ENCODE data around the gene POLR2C. TPM values are rescaled to one million over a fixed set of nuclear protein-coding genes. Genes with fewer than 3 reads are reported as not detected.

The POLR2C gene
- total and polyA plus RNA-seq, 2 of the 13 experiments (the other 11 are each of a cell fraction or from before 2014, with no cell fraction given) = 104 to 216 TPM

- TF ChIP-seq ZUFSP (CRISPR knock-in tag; IDR thresholded peaks at IDR 0.05; ENCODE audit: borderline replicate concordance) = no peak
- no peak; the same call in 1 of the 2 replicates for TF ChIP-seq ZNF235 (CRISPR knock-in tag; IDR thresholded peaks at IDR 0.05; ENCODE audit: borderline replicate concordance)
- peak in 1 of 2 experiments; percentile 80; a peak in 2 of 4 replicates for TF ChIP-seq POLR2A (IDR thresholded peaks at IDR 0.05; ENCODE audit: insufficient read depth in 1 of 2, low read depth in 2 of 2, low read length in 2 of 2)
- no peak for TF ChIP-seq ZSCAN20 (CRISPR knock-in tag; IDR thresholded peaks at IDR 0.05; ENCODE audit: borderline replicate concordance)
- TF ChIP-seq ZNF33B (CRISPR knock-in tag; IDR thresholded peaks at IDR 0.05) = 0 out of 2 replicates have a peak, but pooled peaks have one; percentile 28
- 0 out of 2 replicates have a peak, but pooled peaks have one; percentile 55 for TF ChIP-seq MZF1 (CRISPR knock-in tag; IDR thresholded peaks at IDR 0.05; ENCODE audit: borderline replicate concordance)
- no peak for TF ChIP-seq ZKSCAN8 (CRISPR knock-in tag; IDR thresholded peaks at IDR 0.05; ENCODE audit: borderline replicate concordance)
- TF ChIP-seq SNAPC5 (CRISPR knock-in tag; IDR thresholded peaks at IDR 0.05; ENCODE audit: borderline replicate concordance) = no peak
- no peak for TF ChIP-seq REXO4 (CRISPR knock-in tag; IDR thresholded peaks at IDR 0.05; ENCODE audit: borderline replicate concordance)
- TF ChIP-seq ZNF83 (CRISPR knock-in tag; IDR thresholded peaks at IDR 0.05; ENCODE audit: borderline replicate concordance) = no peak; the same call in 1 of the 2 replicates
- peak; percentile 64; the same call in 1 of the 2 replicates for TF ChIP-seq FOXC1 (CRISPR knock-in tag; IDR thresholded peaks at IDR 0.05; ENCODE audit: borderline replicate concordance)
- no peak for TF ChIP-seq ZNF615 (CRISPR knock-in tag; IDR thresholded peaks at IDR 0.05; ENCODE audit: borderline replicate concordance)
- TF ChIP-seq ZNF740 (CRISPR knock-in tag; IDR thresholded peaks at IDR 0.05) = no peak
- no peak; the same call in 1 of the 2 replicates for TF ChIP-seq ETV6 (CRISPR knock-in tag; conservative IDR thresholded peaks at IDR 0.05)
- TF ChIP-seq KDM4B (CRISPR knock-in tag; IDR thresholded peaks at IDR 0.05) = no peak
- TF ChIP-seq MTA3 (CRISPR knock-in tag; IDR thresholded peaks at IDR 0.05) = no peak
- TF ChIP-seq SNAI1 (CRISPR knock-in tag; IDR thresholded peaks at IDR 0.05; ENCODE audit: borderline replicate concordance) = no peak
- no peak for TF ChIP-seq ZNF773 (CRISPR knock-in tag; IDR thresholded peaks at IDR 0.05; ENCODE audit: borderline replicate concordance)
- TF ChIP-seq HIC2 (CRISPR knock-in tag; IDR thresholded peaks at IDR 0.05; ENCODE audit: low read depth) = no peak
- no peak; the same call in 1 of the 2 replicates for TF ChIP-seq ZNF280B (CRISPR knock-in tag; IDR thresholded peaks at IDR 0.05; ENCODE audit: borderline replicate concordance)
- no peak for TF ChIP-seq NKX3-1 (CRISPR knock-in tag; IDR thresholded peaks at IDR 0.05)
- TF ChIP-seq PCBP1 (IDR thresholded peaks at IDR 0.05; ENCODE audit: borderline replicate concordance, low read depth, low read length) = no peak
- peak; percentile 39; the same call in 1 of the 2 replicates for TF ChIP-seq ZSCAN12 (CRISPR knock-in tag; IDR thresholded peaks at IDR 0.05)
Observed at GRCh38 chr16:57485916-57486857, 23.7 kb downstream of the POLR2C start, which contains the start of gene DOK4 (continued).
